ENCODE results near the gene RGL4.

GRCh38 chr22:23678133-23678532 lies 12.7 kb upstream of the RGL4 start:
- TF ChIP-seq CTCF (conservative IDR thresholded peaks at IDR 0.05; ENCODE audit: low read length) (no peak), EZH2phosphoT487 (IDR thresholded peaks at IDR 0.05; ENCODE audit: borderline replicate concordance, low read depth, low read length) (no peak)
